Measurements from ENCODE around the gene RTP3. TPM values are rescaled to one million over a fixed set of nuclear protein-coding genes. Genes with fewer than 3 reads are reported as not detected.
A peak's percentile ranks its signal among the peaks of the same experiment; 100 is the strongest.

The RTP3 gene
- total RNA-seq, 1 donor from 2014 or later: not detected

DNA sequence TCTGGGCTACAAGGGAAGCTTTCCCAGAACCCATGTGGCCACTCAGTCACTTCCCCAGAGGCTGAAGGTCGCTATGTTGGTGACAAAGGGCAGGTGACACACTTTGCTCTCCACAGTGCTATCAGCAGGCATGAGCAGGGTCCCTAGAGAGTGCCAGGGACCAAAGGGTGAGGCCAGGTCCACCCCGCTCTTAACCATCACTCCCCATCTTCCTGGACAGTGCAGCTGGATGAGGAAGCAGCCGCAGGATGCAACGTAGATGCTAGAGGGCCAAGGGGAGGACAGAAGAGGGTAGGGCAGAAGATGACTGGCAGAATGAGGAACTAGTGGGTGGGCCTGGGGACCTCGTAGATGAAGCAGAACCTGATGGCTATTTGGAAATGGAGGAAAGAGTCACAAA, 19.4 kb upstream of the RTP3 start:
- H3K27me3 ChIP-seq (ENCODE audit: low read depth): no peaks in the 10 kb centered on the region
- H3K4me3 ChIP-seq: no peak overlapping the region
- no peaks in the 10 kb centered on the region for H3K9me3 ChIP-seq
- intact Hi-C loops (cut with DNase I): no loop called here
- TF ChIP-seq, protein P1, sequence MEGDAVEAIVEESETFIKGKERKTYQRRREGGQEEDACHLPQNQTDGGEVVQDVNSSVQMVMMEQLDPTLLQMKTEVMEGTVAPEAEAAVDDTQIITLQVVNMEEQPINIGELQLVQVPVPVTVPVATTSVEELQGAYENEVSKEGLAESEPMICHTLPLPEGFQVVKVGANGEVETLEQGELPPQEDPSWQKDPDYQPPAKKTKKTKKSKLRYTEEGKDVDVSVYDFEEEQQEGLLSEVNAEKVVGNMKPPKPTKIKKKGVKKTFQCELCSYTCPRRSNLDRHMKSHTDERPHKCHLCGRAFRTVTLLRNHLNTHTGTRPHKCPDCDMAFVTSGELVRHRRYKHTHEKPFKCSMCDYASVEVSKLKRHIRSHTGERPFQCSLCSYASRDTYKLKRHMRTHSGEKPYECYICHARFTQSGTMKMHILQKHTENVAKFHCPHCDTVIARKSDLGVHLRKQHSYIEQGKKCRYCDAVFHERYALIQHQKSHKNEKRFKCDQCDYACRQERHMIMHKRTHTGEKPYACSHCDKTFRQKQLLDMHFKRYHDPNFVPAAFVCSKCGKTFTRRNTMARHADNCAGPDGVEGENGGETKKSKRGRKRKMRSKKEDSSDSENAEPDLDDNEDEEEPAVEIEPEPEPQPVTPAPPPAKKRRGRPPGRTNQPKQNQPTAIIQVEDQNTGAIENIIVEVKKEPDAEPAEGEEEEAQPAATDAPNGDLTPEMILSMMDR (IDR thresholded peaks at IDR 0.05): no peak
- peak in 1 of 2 donors; percentile 62 for ATAC-seq
- no peaks in the 10 kb centered on the region for H3K36me3 ChIP-seq
- no peak for DNase-seq
- H3K27ac ChIP-seq: no peak overlapping the region
- H3K4me1 ChIP-seq: no peaks in the 10 kb centered on the region

DNA sequence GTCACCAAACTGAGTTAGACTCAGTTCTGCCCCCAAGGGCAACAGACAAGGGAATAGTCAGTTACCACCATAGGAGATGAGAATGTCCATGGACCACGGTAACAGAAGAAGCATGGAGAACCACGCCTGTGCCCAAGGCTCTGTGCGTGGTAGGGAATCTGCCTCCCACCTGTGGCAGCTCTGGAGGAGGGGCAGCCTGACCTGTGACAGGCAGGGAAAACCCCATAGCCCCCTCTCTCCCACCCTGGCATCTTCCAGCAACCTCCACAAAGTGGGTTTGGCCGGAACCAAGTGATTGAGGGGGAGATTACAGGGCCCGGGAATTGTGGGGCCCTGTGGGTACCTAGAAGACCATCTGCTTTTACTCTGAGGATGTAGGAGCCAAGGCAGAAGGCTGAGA, 18.8 kb upstream of the RTP3 start:
- DNase-seq: no peak
- Histone ChIP-seq H3K36me3 (no peaks in the 10 kb centered on the region), H3K27ac (no peak overlapping the region), H3K27me3 (ENCODE audit: low read depth) (no peaks in the 10 kb centered on the region), H3K4me3 (no peak overlapping the region), H3K9me3 (no peaks in the 10 kb centered on the region), H3K4me1 (no peaks in the 10 kb centered on the region)
- intact Hi-C loops (cut with DNase I): no loop called here
- no peak for ATAC-seq
- TF ChIP-seq, protein P1 (IDR thresholded peaks at IDR 0.05): no peak

DNA sequence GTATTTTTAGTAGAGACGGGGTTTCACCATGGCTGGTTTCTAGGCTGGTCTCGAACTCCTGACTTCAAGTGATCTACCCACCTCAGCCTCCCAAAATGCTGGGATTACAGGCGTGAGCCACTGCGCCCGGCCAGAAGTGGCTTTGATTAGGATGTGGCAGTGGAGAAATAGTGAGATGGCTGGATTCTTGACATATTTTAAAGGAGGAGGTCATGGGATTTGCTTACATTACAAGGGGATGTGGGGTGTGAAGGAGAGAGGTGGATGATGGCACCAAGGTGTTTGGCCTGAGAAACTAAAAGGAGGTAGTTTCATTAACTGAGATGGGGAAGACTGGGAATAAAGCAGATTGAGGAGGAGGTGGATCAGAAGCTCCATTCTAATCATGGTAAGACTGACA, 18.1 kb upstream of the RTP3 start:
- no peak for DNase-seq
- TF ChIP-seq, protein P1 (IDR thresholded peaks at IDR 0.05): no peak
- H3K27me3 ChIP-seq (ENCODE audit: low read depth): no peaks in the 10 kb centered on the region
- no peaks in the 10 kb centered on the region for H3K4me1 ChIP-seq
- ATAC-seq: no peak
- intact Hi-C loops (cut with DNase I): no loop called here
- H3K27ac ChIP-seq: no peak overlapping the region
- H3K36me3 ChIP-seq: no peaks in the 10 kb centered on the region
- H3K4me3 ChIP-seq: no peak overlapping the region
- no peaks in the 10 kb centered on the region for H3K9me3 ChIP-seq

DNA sequence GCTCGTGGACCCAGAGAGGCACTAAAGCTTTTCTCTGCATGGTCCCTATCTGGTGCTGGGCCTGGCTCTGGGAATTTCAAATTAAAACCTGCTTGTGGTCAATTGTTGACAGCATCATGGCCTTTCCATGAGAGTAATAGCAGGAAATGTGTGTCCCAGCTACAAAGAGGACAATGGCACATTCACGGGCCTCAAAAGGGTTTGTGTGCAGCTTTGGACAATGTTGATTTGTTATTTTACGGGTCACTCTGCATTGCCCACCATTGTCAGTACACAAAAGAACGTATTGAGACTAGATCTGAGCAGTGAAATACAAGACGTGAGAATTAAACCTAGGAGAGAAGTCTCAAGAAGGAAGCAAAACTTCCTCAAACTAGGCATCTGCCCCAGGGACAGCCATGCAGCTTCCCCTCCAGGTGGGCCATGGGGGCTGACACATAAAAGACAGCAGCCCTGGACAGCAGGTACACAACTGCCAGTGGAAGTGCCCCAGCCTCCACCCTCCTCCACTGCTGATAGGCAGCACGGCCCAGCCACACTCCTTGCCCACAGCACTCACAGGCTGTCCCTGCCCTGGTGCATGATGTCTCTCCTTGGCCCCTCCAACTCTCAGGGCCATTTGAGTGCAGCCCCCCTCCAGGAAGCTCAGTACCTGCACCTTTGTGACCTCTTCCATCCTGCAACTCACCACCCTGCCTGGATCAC, 17.1 kb upstream of the RTP3 start:
- DNase-seq: no peak
- TF ChIP-seq, protein P1 (IDR thresholded peaks at IDR 0.05): no peak
- ATAC-seq: no peak
- H3K9me3 ChIP-seq: no peaks in the 10 kb centered on the region
- intact Hi-C loops (cut with DNase I): no loop called here
- no peaks in the 10 kb centered on the region for H3K27me3 ChIP-seq (ENCODE audit: low read depth)
- H3K27ac ChIP-seq: no peak overlapping the region
- no peaks in the 10 kb centered on the region for H3K4me1 ChIP-seq
- H3K36me3 ChIP-seq: no peaks in the 10 kb centered on the region
- no peak overlapping the region for H3K4me3 ChIP-seq

DNA sequence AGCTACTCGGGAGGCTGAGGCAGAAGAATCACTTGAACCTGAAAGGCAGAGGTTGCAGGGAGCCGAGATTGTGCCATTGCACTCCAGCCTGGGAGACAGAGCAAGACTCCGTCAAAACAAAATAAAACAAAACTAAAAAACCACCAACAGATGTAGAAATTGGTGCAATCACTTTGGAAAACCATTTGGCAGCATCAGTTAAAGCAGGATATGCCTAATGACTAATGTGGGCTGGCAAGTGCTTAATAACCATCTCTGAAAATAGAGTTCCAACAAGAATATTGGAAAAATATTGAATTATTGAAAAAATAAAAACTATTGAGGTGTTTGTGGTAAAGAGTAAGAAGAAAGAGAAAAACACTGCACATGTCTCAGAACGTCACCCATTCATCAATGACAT, 16.1 kb upstream of the RTP3 start:
- Histone ChIP-seq H3K27me3 (ENCODE audit: low read depth) (no peaks in the 10 kb centered on the region), H3K9me3 (no peaks in the 10 kb centered on the region), H3K27ac (no peak overlapping the region), H3K36me3 (no peaks in the 10 kb centered on the region), H3K4me3 (no peak overlapping the region), H3K4me1 (no peaks in the 10 kb centered on the region)
- DNase-seq (no peak), ATAC-seq (no peak)
- TF ChIP-seq, protein P1 (IDR thresholded peaks at IDR 0.05): no peak
- intact Hi-C loops (cut with DNase I): no loop called here

Data from lower lobe of right lung (tissue), 2 donors.